B cell (primary cell): ENCODE results near the gene NSUN6. TPM values are rescaled to one million over a fixed set of nuclear protein-coding genes. Genes with fewer than 3 reads are reported as not detected.

Source experiments
- ATAC-seq: fragments of 200-7000 bp; cut with Tn5 transposase; one replicate; pipeline ENCODE4 v1.10.0; 2021; ENCODE audit warnings: low read depth, mild to moderate bottlenecking, moderate number of reproducible peaks, moderate library complexity
- CTCF ChIA-PET: fragments of 350-600 bp; sonication (Branson Sonifier 250); formaldehyde crosslinking; loops from one replicate; lab custom pipeline; 2021; ENCODE audit warnings: antibody characterized with exemption, inconsistent platforms; lab: Charles Lee
- POLR2A ChIA-PET: fragments of 350-600 bp; sonication (Branson Sonifier 250); formaldehyde crosslinking; loops from one replicate; lab custom pipeline; 2021; ENCODE audit warnings: antibody characterized with exemption; lab: Charles Lee
- DNase-seq: peaks from one replicate; pipeline ENCODE4 v3.0.0; 2013
- H2AFZ ChIP-seq: 2 replicates; pipeline ENCODE4 v1.6.1; 2012; ENCODE audit warnings: mild to moderate bottlenecking, low read depth, low read length; ENCODE audit not compliant: insufficient read depth, poor library complexity, severe bottlenecking
- H3K27ac ChIP-seq, 2 donors: 1 replicate in 1 of 2; 2 replicates in 1 of 2; pipeline ENCODE4 v1.5.1; 2012 to 2013; ENCODE audit warnings: low read length in 2 of 2, mild to moderate bottlenecking in 2 of 2, moderate library complexity in 1 of 2
- H3K27me3 ChIP-seq, 4 experiments: fragments of 200-600 bp in 1 of 4; sonication (generic) in 1 of 4; replicated peaks in 1 of 4; 1 replicate in 2 of 4; 2 replicates in 2 of 4; pipeline versions ENCODE4 v1.6.1 to v1.7.0; 2013 to 2016; ENCODE audit warnings: low read length in 3 of 4, mild to moderate bottlenecking in 2 of 4, mixed read lengths in 1 of 4, moderate library complexity in 1 of 4; ENCODE audit not compliant: insufficient read depth in 4 of 4, control insufficient read depth in 3 of 4; ENCODE audit errors: control extremely low read depth in 1 of 4
- H3K36me3 ChIP-seq, 2 experiments: replicated peaks in 1 of 2; 1 replicate in 1 of 2; 2 replicates in 1 of 2; pipeline versions ENCODE4 v1.6.1 to v1.7.1; 2013; ENCODE audit warnings: low read length in 1 of 2; ENCODE audit not compliant: insufficient read depth in 2 of 2, control insufficient read depth in 1 of 2; ENCODE audit errors: control extremely low read depth in 1 of 2, extremely low read depth in 1 of 2
- H3K4me1 ChIP-seq, 2 donors: fragments of 200-600 bp in 1 of 2; sonication (generic) in 1 of 2; 1 replicate in 1 of 2; 2 replicates in 1 of 2; pipeline versions ENCODE4 v1.5.1 to v1.6.1; 2013 to 2017; ENCODE audit warnings: low read length in 2 of 2; ENCODE audit not compliant: control insufficient read depth in 2 of 2, insufficient read depth in 2 of 2
- H3K4me2 ChIP-seq: replicated peaks from 2 replicates; pipeline ENCODE3; 2012; ENCODE audit warnings: mild to moderate bottlenecking, low read depth, low read length; ENCODE audit not compliant: poor library complexity, severe bottlenecking
- H3K4me3 ChIP-seq, 5 experiments: fragments of 200-600 bp in 1 of 5; sonication (generic) in 1 of 5; 1 replicate in 3 of 5; 2 replicates in 2 of 5; pipeline versions ENCODE4 v1.5.1 to v1.7.0; 2011 to 2016; ENCODE audit warnings: low read length in 4 of 5, mild to moderate bottlenecking in 4 of 5, low read depth in 2 of 5, control low read depth in 1 of 5, moderate library complexity in 1 of 5; ENCODE audit not compliant: insufficient read depth in 1 of 5; ENCODE audit errors: control extremely low read depth in 1 of 5, extremely low read depth in 1 of 5
- H3K79me2 ChIP-seq: fragments of 200-600 bp; sonication (generic); one replicate; pipeline ENCODE4 v1.6.0; 2016; ENCODE audit warnings: low read length; ENCODE audit not compliant: control insufficient read depth, insufficient read depth
- H3K9ac ChIP-seq: fragments of 200-600 bp; sonication (generic); 2 replicates; pipeline ENCODE4 v1.6.1; 2017; ENCODE audit warnings: mild to moderate bottlenecking, low read length, moderate library complexity
- H3K9me3 ChIP-seq, 3 donors: one replicate each; pipeline versions ENCODE4 v1.6.1 to v1.7.1; 2013; ENCODE audit warnings: low read length in 2 of 3; ENCODE audit not compliant: control insufficient read depth in 2 of 3, insufficient read depth in 1 of 3; ENCODE audit errors: control extremely low read depth in 1 of 3
- H4K20me1 ChIP-seq: 2 replicates; pipeline ENCODE4 v1.6.0; 2012; ENCODE audit warnings: mild to moderate bottlenecking, low read length; ENCODE audit not compliant: insufficient read depth, control insufficient read depth, poor library complexity, severe bottlenecking
- H3K27ac Mint-ChIP-seq: one replicate; pipeline ENCODE4 v1.8.0; 2021; ENCODE audit warnings: mixed read lengths
- H3K27me3 Mint-ChIP-seq: one replicate; pipeline ENCODE4 v1.8.0; 2021; ENCODE audit warnings: mixed read lengths
- H3K4me1 Mint-ChIP-seq: one replicate; pipeline ENCODE4 v1.8.0; 2021; ENCODE audit warnings: mixed read lengths
- H3K4me3 Mint-ChIP-seq: one replicate; pipeline ENCODE4 v1.8.0; 2021; ENCODE audit warnings: mixed read lengths
- H3K9me3 Mint-ChIP-seq: one replicate; pipeline ENCODE4 v1.8.0; 2022; ENCODE audit warnings: mixed read lengths; ENCODE audit not compliant: insufficient read depth
- EZH2 ChIP-seq: IDR thresholded peaks from 2 replicates; pipeline ENCODE4 v1.6.1; 2012; ENCODE audit warnings: borderline replicate concordance, low read depth, mild to moderate bottlenecking, moderate library complexity, low read length; ENCODE audit not compliant: insufficient read depth, poor library complexity, severe bottlenecking
- WGBS: methylation state at CpG from one replicate; pipeline ENCODE4 v1.1.5; 2013; ENCODE audit warnings: missing lambda C conversion rate; ENCODE audit not compliant: insufficient coverage; 5-methylcytosine and 5-hydroxymethylcytosine counted together
- intact Hi-C: fragments of 100-400 bp; cut with micrococcal nuclease; formaldehyde crosslinking; loops from one replicate; pipeline ENCODE4 v1.10.0; 2022
- polyA plus RNA-seq: library from polyadenylated mRNA; depleted of rRNA; stranded (reverse); fragments of >200 nt; gene quantifications from 2 replicates; pipeline ENCODE4 v1.2.3, GENCODE V29; 2012
- total RNA-seq, 2 donors: library from RNA; stranded (reverse); fragments of 120-200 nt in 1 of 2; gene quantifications; 1 replicate in 1 of 2; 2 replicates in 1 of 2; pipeline versions ENCODE4 v1.2.3 to v1.2.4, GENCODE V29; 2013 to 2022
- TF ChIP-seq, protein P1 (sequence below): fragments of 200-600 bp; IDR thresholded peaks from one replicate; pipeline ENCODE4 v1.8.0; 2022; ENCODE audit warnings: antibody characterized with exemption, mild to moderate bottlenecking

NSUN6 gene
- total and polyA plus RNA-seq, 2 donors (not counting 1 experiment from before 2014, with no cell fraction given): 13.4 to 27.9 TPM

DNA sequence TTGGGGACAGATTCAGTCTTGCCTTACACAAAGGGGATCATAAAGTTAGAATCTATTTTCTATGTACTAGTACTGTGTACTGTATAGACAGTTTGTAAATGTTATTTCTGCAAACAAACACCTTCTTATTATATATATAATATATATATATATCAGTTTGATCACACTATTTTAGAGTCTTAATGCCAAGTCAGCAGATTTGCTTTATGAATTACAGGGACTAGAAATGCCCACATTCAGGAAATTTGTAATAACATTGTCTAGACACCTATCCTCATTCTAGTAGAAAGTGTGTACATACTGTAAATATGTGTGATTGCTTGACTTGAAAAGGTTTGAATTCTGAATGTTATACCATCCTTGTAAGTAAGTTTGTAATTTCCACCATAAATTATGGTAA lies 111.2 kb downstream of the NSUN6 start:
- DNase-seq (no peak), ATAC-seq (no peak)
- no peaks in the 10 kb centered on the region for H3K79me2 ChIP-seq
- no peak for TF ChIP-seq EZH2
- TF ChIP-seq, protein P1, sequence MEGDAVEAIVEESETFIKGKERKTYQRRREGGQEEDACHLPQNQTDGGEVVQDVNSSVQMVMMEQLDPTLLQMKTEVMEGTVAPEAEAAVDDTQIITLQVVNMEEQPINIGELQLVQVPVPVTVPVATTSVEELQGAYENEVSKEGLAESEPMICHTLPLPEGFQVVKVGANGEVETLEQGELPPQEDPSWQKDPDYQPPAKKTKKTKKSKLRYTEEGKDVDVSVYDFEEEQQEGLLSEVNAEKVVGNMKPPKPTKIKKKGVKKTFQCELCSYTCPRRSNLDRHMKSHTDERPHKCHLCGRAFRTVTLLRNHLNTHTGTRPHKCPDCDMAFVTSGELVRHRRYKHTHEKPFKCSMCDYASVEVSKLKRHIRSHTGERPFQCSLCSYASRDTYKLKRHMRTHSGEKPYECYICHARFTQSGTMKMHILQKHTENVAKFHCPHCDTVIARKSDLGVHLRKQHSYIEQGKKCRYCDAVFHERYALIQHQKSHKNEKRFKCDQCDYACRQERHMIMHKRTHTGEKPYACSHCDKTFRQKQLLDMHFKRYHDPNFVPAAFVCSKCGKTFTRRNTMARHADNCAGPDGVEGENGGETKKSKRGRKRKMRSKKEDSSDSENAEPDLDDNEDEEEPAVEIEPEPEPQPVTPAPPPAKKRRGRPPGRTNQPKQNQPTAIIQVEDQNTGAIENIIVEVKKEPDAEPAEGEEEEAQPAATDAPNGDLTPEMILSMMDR: no peak
- Mint-ChIP-seq H3K4me3 (no peak overlapping the region), H3K4me1 (no peaks in the 10 kb centered on the region), H3K27ac (no peak overlapping the region), H3K9me3 (no peaks in the 10 kb centered on the region), H3K27me3 (no peaks in the 10 kb centered on the region)
- ChIA-PET POLR2A (no interaction called here), CTCF (no interaction called here)
- H3K36me3 ChIP-seq: peaks cover 2 to 20% of the 10 kb centered on the region in 2 experiments
- no peak overlapping the region for H2AFZ ChIP-seq
- no peaks in the 10 kb centered on the region for H3K4me1 ChIP-seq
- no peak overlapping the region for H3K9ac ChIP-seq
- no peak overlapping the region for H3K27ac ChIP-seq
- no peak overlapping the region for H3K4me2 ChIP-seq
- H3K4me3 ChIP-seq: no peak overlapping the region
- H3K9me3 ChIP-seq: no peaks in the 10 kb centered on the region
- H4K20me1 ChIP-seq: no peaks in the 10 kb centered on the region
- intact Hi-C loops: no loop called here
- H3K27me3 ChIP-seq: no peaks in the 10 kb centered on the region

DNA sequence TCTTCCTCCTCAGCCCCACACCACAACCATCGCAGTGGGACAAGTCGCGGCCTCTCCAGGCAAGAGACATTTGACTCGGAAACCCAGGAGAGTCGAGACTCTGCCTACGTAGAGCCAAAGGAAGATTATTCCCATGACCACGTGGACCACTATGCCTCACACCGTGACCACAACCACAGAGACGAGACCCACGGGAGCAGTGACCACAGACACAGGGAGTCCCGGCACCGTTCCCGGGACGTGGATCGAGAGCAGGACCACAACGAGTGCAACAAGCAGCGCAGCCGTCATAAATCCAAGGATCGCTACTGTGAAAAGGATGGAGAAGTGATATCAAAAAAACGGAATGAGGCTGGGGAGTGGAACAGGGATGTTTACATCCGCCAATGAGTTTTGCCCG lies 112.1 kb downstream of the NSUN6 start:
- WGBS: 95% methylated on average over 18 of the region's 22 CpGs
- CTCF ChIA-PET: no interaction called here
- Histone ChIP-seq H3K9ac (no peak overlapping the region), H3K4me1 (no peaks in the 10 kb centered on the region), H4K20me1 (no peaks in the 10 kb centered on the region), H3K79me2 (no peaks in the 10 kb centered on the region), H3K27ac (no peak overlapping the region), H3K4me2 (no peak overlapping the region), H3K9me3 (no peaks in the 10 kb centered on the region), H3K27me3 (no peaks in the 10 kb centered on the region), H2AFZ (no peak overlapping the region), H3K4me3 (no peak overlapping the region), H3K36me3 (peaks cover 2 to 14% of the 10 kb centered on the region in 2 experiments)
- POLR2A ChIA-PET: no interaction called here
- ATAC-seq: no peak
- intact Hi-C loops: no loop called here
- no peak for DNase-seq
- no peak overlapping the region for H3K27ac Mint-ChIP-seq
- H3K27me3 Mint-ChIP-seq: no peaks in the 10 kb centered on the region
- no peak overlapping the region for H3K4me3 Mint-ChIP-seq
- H3K9me3 Mint-ChIP-seq: no peaks in the 10 kb centered on the region
- no peaks in the 10 kb centered on the region for H3K4me1 Mint-ChIP-seq
- TF ChIP-seq EZH2: no peak
- TF ChIP-seq, protein P1: no peak
